C1 segment of cervical spinal cord (tissue), 14 donors: Measurements from ENCODE around the gene MT1H.
A peak's percentile ranks its signal among the peaks of the same experiment; 100 is the strongest.

Experiments used
- DNase-seq, 14 donors: peaks; one replicate each; lab custom pipeline; 2025; lab: John Stamatoyannopoulos, UW

MT1H gene

GRCh38 chr16:56636616-56637413 lies 32.8 kb upstream of the MT1H start:
- DNase-seq: no peak

- peak in 5 of 14 donors; percentile 28 to 73 (median 33) for DNase-seq
Observed at GRCh38 chr16:56637814-56638750, 31.5 kb upstream of the MT1H start, which contains the start of gene MT1A. Gene MT1A, plus strand, starts transcription at chr16:56638666. Its CDS starts 73 bp downstream, at chr16:56638739.

- DNase-seq: no peak
Observed at GRCh38 chr16:56639045-56639444, 30.6 kb upstream of the MT1H start.

GRCh38 chr16:56640076-56640475 lies 29.5 kb upstream of the MT1H start:
- DNase-seq: no peak

- DNase-seq: no peak
Observed at GRCh38 chr16:56641166-56641565, 28.4 kb upstream of the MT1H start.

GRCh38 chr16:56643080-56643778 lies 26.4 kb upstream of the MT1H start:
- DNase-seq: peak in 3 of 14 donors; percentile 10 to 46 (median 12)

GRCh38 chr16:56643833-56644232 lies 25.8 kb upstream of the MT1H start:
- DNase-seq: no peak

- DNase-seq: no peak
Observed at GRCh38 chr16:56645311-56645710, 24.3 kb upstream of the MT1H start.

GRCh38 chr16:56645838-56646237 lies 23.8 kb upstream of the MT1H start:
- no peak for DNase-seq

- no peak for DNase-seq
Observed at GRCh38 chr16:56647641-56648431, 21.8 kb upstream of the MT1H start.

- no peak for DNase-seq
Observed at GRCh38 chr16:56649271-56649670, 20.3 kb upstream of the MT1H start.

- no peak for DNase-seq
Observed at GRCh38 chr16:56649820-56650219, 19.8 kb upstream of the MT1H start.

GRCh38 chr16:56651586-56651985 lies 18.0 kb upstream of the MT1H start, which contains the start of gene MT1B:
Gene MT1B, plus strand, starts transcription at chr16:56651886. Its CDS starts 68 bp downstream, at chr16:56651954.
- no peak for DNase-seq

GRCh38 chr16:56652600-56652999 lies 17.0 kb upstream of the MT1H start:
- DNase-seq: no peak

GRCh38 chr16:56653218-56653617 lies 16.4 kb upstream of the MT1H start:
- no peak for DNase-seq

GRCh38 chr16:56657555-56658326 lies 11.9 kb upstream of the MT1H start, which contains the start of gene MT1F:
Gene MT1F, plus strand, starts transcription at chr16:56657959. Its CDS starts 100 bp downstream, at chr16:56658059.
- peak in 10 of 14 donors; percentile 15 to 90 (median 36) for DNase-seq

- DNase-seq: no peak
Observed at GRCh38 chr16:56658327-56658875, 11.2 kb upstream of the MT1H start.

- DNase-seq: no peak
Observed at GRCh38 chr16:56662357-56663354, 7.0 kb upstream of the MT1H start.
